ENCODE measurements around the gene ADGRL3.
"Not testable (repeated sequence)": the region's sequence is repeated elsewhere in the genome, so short reads cannot be mapped to it uniquely, and the experiment has no call there.

ADGRL3 gene

DNA sequence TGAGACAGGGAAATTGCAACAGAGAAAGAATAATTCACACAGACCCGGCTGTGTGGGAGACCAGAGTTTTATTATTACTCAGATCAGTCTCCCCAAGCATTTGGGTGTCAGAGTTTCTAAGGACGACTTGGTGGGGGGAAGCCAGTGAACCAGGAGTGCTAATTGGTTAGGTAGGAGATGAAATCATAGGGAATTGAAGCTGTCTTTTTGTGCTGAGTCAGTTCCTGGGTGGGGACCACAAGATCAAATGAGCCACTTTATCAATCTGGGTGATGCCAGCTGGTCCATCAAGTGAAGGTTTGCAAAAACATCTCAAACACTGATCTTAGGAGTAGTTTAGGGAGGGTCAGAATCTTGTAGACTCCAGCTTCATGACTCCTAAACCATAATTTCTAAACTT lies 560.7 kb downstream of the ADGRL3 start:
- Histone ChIP-seq H3K79me2 (ENCODE audit: insufficient read depth, low read depth) (no peaks in the 10 kb centered on the region), H3K27me3 (ENCODE audit: insufficient read depth, low read depth) (no peaks in the 10 kb centered on the region), H3K36me3 (ENCODE audit: insufficient read depth) (no peaks in the 10 kb centered on the region), H3K4me3 (IDR thresholded peaks at IDR 0.05; ENCODE audit: insufficient read depth, low read depth, low read length) (no peak overlapping the region), H3K27ac (no peak overlapping the region), H3K4me2 (no peak overlapping the region), H3K4me1 (ENCODE audit: low read depth, poor library complexity, severe bottlenecking) (no peaks in the 10 kb centered on the region), H2AFZ (ENCODE audit: low read depth) (no peak overlapping the region), H4K20me1 (ENCODE audit: insufficient read depth) (no peaks in the 10 kb centered on the region), H3K9ac (no peak overlapping the region)
- TF ChIP-seq CTCF (conservative IDR thresholded peaks at IDR 0.05; ENCODE audit: low read depth, low read length): no peak

DNA sequence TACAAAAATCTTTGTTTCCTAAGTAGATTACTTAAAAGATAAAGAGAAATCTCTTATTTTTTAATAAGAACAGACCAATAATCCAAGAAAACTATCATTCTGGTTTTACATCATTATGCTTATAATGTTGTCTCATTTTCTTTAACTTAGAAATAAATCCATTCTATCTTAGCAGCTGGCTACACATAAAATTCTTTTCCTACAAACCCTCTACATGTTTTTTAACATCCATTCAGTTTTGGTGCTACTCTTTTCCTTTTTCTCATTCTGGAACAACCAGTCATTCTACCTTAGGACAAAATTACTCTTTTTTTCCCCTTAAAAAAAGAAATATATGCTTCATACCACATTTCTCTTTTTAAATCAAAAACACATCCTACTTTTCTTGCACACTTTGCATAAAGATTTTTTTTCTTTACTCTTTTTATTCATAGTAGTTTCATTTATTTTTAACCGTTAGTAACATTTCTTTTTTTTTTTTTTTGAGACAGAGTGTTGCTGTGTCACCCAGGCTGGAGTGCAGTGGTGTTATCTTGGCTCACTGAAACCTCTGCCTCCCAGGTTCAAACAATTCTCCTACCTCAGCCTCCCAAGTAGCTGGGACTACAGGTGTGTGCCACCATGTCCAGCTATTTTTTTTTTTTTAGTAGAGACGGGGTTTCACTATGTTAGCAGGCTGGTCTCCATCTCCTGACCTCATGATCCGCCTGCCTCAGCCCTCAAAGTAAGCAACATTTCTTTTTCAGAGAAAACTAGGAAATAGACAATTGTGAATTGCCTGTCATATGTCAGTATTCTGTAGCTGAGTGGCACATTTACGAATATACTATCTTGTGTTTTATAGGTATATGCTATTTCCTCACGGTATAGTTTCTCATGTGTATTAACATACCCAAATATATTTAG lies 562.8 kb downstream of the ADGRL3 start:
- no peaks in the 10 kb centered on the region for H3K36me3 ChIP-seq (ENCODE audit: insufficient read depth)
- no peak overlapping the region for H3K4me2 ChIP-seq
- H3K4me1 ChIP-seq (ENCODE audit: low read depth, poor library complexity, severe bottlenecking): no peaks in the 10 kb centered on the region
- H3K9ac ChIP-seq: no peak overlapping the region
- TF ChIP-seq CTCF (conservative IDR thresholded peaks at IDR 0.05; ENCODE audit: low read depth, low read length): no peak
- H3K79me2 ChIP-seq (ENCODE audit: insufficient read depth, low read depth): no peaks in the 10 kb centered on the region
- no peaks in the 10 kb centered on the region for H3K27me3 ChIP-seq (ENCODE audit: insufficient read depth, low read depth)
- no peak overlapping the region for H2AFZ ChIP-seq (ENCODE audit: low read depth)
- H3K4me3 ChIP-seq (IDR thresholded peaks at IDR 0.05; ENCODE audit: insufficient read depth, low read depth, low read length): no peak overlapping the region
- no peak overlapping the region for H3K27ac ChIP-seq
- H4K20me1 ChIP-seq (ENCODE audit: insufficient read depth): no peaks in the 10 kb centered on the region

GRCh38 chr4:61763682-61764081 lies 563.6 kb downstream of the ADGRL3 start:
- Histone ChIP-seq H3K9ac (no peak overlapping the region), H3K4me3 (IDR thresholded peaks at IDR 0.05; ENCODE audit: insufficient read depth, low read depth, low read length) (no peak overlapping the region), H3K79me2 (ENCODE audit: insufficient read depth, low read depth) (no peaks in the 10 kb centered on the region), H3K36me3 (ENCODE audit: insufficient read depth) (no peaks in the 10 kb centered on the region), H3K4me1 (ENCODE audit: low read depth, poor library complexity, severe bottlenecking) (no peaks in the 10 kb centered on the region), H3K4me2 (no peak overlapping the region), H3K27me3 (ENCODE audit: insufficient read depth, low read depth) (no peaks in the 10 kb centered on the region), H4K20me1 (ENCODE audit: insufficient read depth) (no peaks in the 10 kb centered on the region), H3K27ac (no peak overlapping the region), H2AFZ (ENCODE audit: low read depth) (no peak overlapping the region)
- TF ChIP-seq CTCF (conservative IDR thresholded peaks at IDR 0.05; ENCODE audit: low read depth, low read length): no peak

DNA sequence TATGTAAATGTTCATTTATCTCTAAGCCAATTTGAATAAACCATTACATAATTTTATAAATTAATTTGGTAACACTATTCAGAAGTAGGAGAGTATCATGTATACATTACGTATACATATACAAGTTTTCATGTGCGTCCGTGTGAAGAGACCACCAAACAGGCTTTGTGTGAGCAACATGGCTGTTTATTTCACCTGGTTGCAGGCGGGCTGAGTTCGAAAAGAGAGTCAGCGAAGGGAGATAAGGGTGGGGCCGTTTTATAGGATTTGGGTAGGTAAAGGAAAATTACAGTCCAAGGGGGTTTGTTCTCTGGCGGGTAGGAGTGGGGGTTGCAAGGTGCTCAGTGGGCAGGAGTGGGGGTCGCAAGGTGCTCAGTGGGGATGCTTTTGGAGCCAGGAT lies 564.0 kb downstream of the ADGRL3 start:
- H2AFZ ChIP-seq (ENCODE audit: low read depth); H3K36me3 ChIP-seq (ENCODE audit: insufficient read depth); H3K27me3 ChIP-seq (ENCODE audit: insufficient read depth, low read depth); H3K4me3 ChIP-seq (IDR thresholded peaks at IDR 0.05; ENCODE audit: insufficient read depth, low read depth, low read length); H3K4me1 ChIP-seq (ENCODE audit: low read depth, poor library complexity, severe bottlenecking); H3K79me2 ChIP-seq (ENCODE audit: insufficient read depth, low read depth); H4K20me1 ChIP-seq (ENCODE audit: insufficient read depth); H3K27ac ChIP-seq; H3K4me2 ChIP-seq; H3K9ac ChIP-seq: not testable (repeated sequence)

GRCh38 chr4:61769444-61770167 lies 569.5 kb downstream of the ADGRL3 start:
- H3K9ac ChIP-seq; H3K4me3 ChIP-seq (IDR thresholded peaks at IDR 0.05; ENCODE audit: insufficient read depth, low read depth, low read length); H3K27me3 ChIP-seq (ENCODE audit: insufficient read depth, low read depth); H4K20me1 ChIP-seq (ENCODE audit: insufficient read depth); H3K79me2 ChIP-seq (ENCODE audit: insufficient read depth, low read depth); H3K4me2 ChIP-seq; H3K4me1 ChIP-seq (ENCODE audit: low read depth, poor library complexity, severe bottlenecking); H3K27ac ChIP-seq; H2AFZ ChIP-seq (ENCODE audit: low read depth); H3K36me3 ChIP-seq (ENCODE audit: insufficient read depth): not testable (repeated sequence)
